B cell (primary cell): ENCODE measurements around the gene SMARCD3. TPM values are rescaled to one million over a fixed set of nuclear protein-coding genes. Genes with fewer than 3 reads are reported as not detected.

ENCODE experiments used
- ATAC-seq: fragments of 200-7000 bp; cut with Tn5 transposase; one replicate; pipeline ENCODE4 v1.10.0; 2021; ENCODE audit warnings: low read depth, mild to moderate bottlenecking, moderate number of reproducible peaks, moderate library complexity
- CTCF ChIA-PET: fragments of 350-600 bp; sonication (Branson Sonifier 250); formaldehyde crosslinking; loops from one replicate; lab custom pipeline; 2021; ENCODE audit warnings: antibody characterized with exemption, inconsistent platforms; lab: Charles Lee
- POLR2A ChIA-PET: fragments of 350-600 bp; sonication (Branson Sonifier 250); formaldehyde crosslinking; loops from one replicate; lab custom pipeline; 2021; ENCODE audit warnings: antibody characterized with exemption; lab: Charles Lee
- DNase-seq: peaks from one replicate; pipeline ENCODE4 v3.0.0; 2013
- H2AFZ ChIP-seq: 2 replicates; pipeline ENCODE4 v1.6.1; 2012; ENCODE audit warnings: mild to moderate bottlenecking, low read depth, low read length; ENCODE audit not compliant: insufficient read depth, poor library complexity, severe bottlenecking
- H3K27ac ChIP-seq, 2 donors: 1 replicate in 1 of 2; 2 replicates in 1 of 2; pipeline ENCODE4 v1.5.1; 2012 to 2013; ENCODE audit warnings: low read length in 2 of 2, mild to moderate bottlenecking in 2 of 2, moderate library complexity in 1 of 2
- H3K27me3 ChIP-seq, 4 experiments: fragments of 200-600 bp in 1 of 4; sonication (generic) in 1 of 4; replicated peaks in 1 of 4; 1 replicate in 2 of 4; 2 replicates in 2 of 4; pipeline versions ENCODE4 v1.6.1 to v1.7.0; 2013 to 2016; ENCODE audit warnings: low read length in 3 of 4, mild to moderate bottlenecking in 2 of 4, mixed read lengths in 1 of 4, moderate library complexity in 1 of 4; ENCODE audit not compliant: insufficient read depth in 4 of 4, control insufficient read depth in 3 of 4; ENCODE audit errors: control extremely low read depth in 1 of 4
- H3K36me3 ChIP-seq, 2 experiments: replicated peaks in 1 of 2; 1 replicate in 1 of 2; 2 replicates in 1 of 2; pipeline versions ENCODE4 v1.6.1 to v1.7.1; 2013; ENCODE audit warnings: low read length in 1 of 2; ENCODE audit not compliant: insufficient read depth in 2 of 2, control insufficient read depth in 1 of 2; ENCODE audit errors: control extremely low read depth in 1 of 2, extremely low read depth in 1 of 2
- H3K4me1 ChIP-seq, 2 donors: fragments of 200-600 bp in 1 of 2; sonication (generic) in 1 of 2; 1 replicate in 1 of 2; 2 replicates in 1 of 2; pipeline versions ENCODE4 v1.5.1 to v1.6.1; 2013 to 2017; ENCODE audit warnings: low read length in 2 of 2; ENCODE audit not compliant: control insufficient read depth in 2 of 2, insufficient read depth in 2 of 2
- H3K4me2 ChIP-seq: replicated peaks from 2 replicates; pipeline ENCODE3; 2012; ENCODE audit warnings: mild to moderate bottlenecking, low read depth, low read length; ENCODE audit not compliant: poor library complexity, severe bottlenecking
- H3K4me3 ChIP-seq, 5 experiments: fragments of 200-600 bp in 1 of 5; sonication (generic) in 1 of 5; 1 replicate in 3 of 5; 2 replicates in 2 of 5; pipeline versions ENCODE4 v1.5.1 to v1.7.0; 2011 to 2016; ENCODE audit warnings: low read length in 4 of 5, mild to moderate bottlenecking in 4 of 5, low read depth in 2 of 5, control low read depth in 1 of 5, moderate library complexity in 1 of 5; ENCODE audit not compliant: insufficient read depth in 1 of 5; ENCODE audit errors: control extremely low read depth in 1 of 5, extremely low read depth in 1 of 5
- H3K79me2 ChIP-seq: fragments of 200-600 bp; sonication (generic); one replicate; pipeline ENCODE4 v1.6.0; 2016; ENCODE audit warnings: low read length; ENCODE audit not compliant: control insufficient read depth, insufficient read depth
- H3K9ac ChIP-seq: fragments of 200-600 bp; sonication (generic); 2 replicates; pipeline ENCODE4 v1.6.1; 2017; ENCODE audit warnings: mild to moderate bottlenecking, low read length, moderate library complexity
- H3K9me3 ChIP-seq, 3 donors: one replicate each; pipeline versions ENCODE4 v1.6.1 to v1.7.1; 2013; ENCODE audit warnings: low read length in 2 of 3; ENCODE audit not compliant: control insufficient read depth in 2 of 3, insufficient read depth in 1 of 3; ENCODE audit errors: control extremely low read depth in 1 of 3
- H4K20me1 ChIP-seq: 2 replicates; pipeline ENCODE4 v1.6.0; 2012; ENCODE audit warnings: mild to moderate bottlenecking, low read length; ENCODE audit not compliant: insufficient read depth, control insufficient read depth, poor library complexity, severe bottlenecking
- H3K27ac Mint-ChIP-seq: one replicate; pipeline ENCODE4 v1.8.0; 2021; ENCODE audit warnings: mixed read lengths
- H3K27me3 Mint-ChIP-seq: one replicate; pipeline ENCODE4 v1.8.0; 2021; ENCODE audit warnings: mixed read lengths
- H3K4me1 Mint-ChIP-seq: one replicate; pipeline ENCODE4 v1.8.0; 2021; ENCODE audit warnings: mixed read lengths
- H3K4me3 Mint-ChIP-seq: one replicate; pipeline ENCODE4 v1.8.0; 2021; ENCODE audit warnings: mixed read lengths
- H3K9me3 Mint-ChIP-seq: one replicate; pipeline ENCODE4 v1.8.0; 2022; ENCODE audit warnings: mixed read lengths; ENCODE audit not compliant: insufficient read depth
- CTCF ChIP-seq: fragments of 200-600 bp; IDR thresholded peaks from one replicate; pipeline ENCODE4 v1.8.0; 2022; ENCODE audit warnings: antibody characterized with exemption, mild to moderate bottlenecking
- EZH2 ChIP-seq: IDR thresholded peaks from 2 replicates; pipeline ENCODE4 v1.6.1; 2012; ENCODE audit warnings: borderline replicate concordance, low read depth, mild to moderate bottlenecking, moderate library complexity, low read length; ENCODE audit not compliant: insufficient read depth, poor library complexity, severe bottlenecking
- WGBS: methylation state at CpG from one replicate; pipeline ENCODE4 v1.1.5; 2013; ENCODE audit warnings: missing lambda C conversion rate; ENCODE audit not compliant: insufficient coverage; 5-methylcytosine and 5-hydroxymethylcytosine counted together
- intact Hi-C: fragments of 100-400 bp; cut with micrococcal nuclease; formaldehyde crosslinking; loops from one replicate; pipeline ENCODE4 v1.10.0; 2022
- polyA plus RNA-seq: library from polyadenylated mRNA; depleted of rRNA; stranded (reverse); fragments of >200 nt; gene quantifications from 2 replicates; pipeline ENCODE4 v1.2.3, GENCODE V29; 2012
- total RNA-seq, 2 donors: library from RNA; stranded (reverse); fragments of 120-200 nt in 1 of 2; gene quantifications; 1 replicate in 1 of 2; 2 replicates in 1 of 2; pipeline versions ENCODE4 v1.2.3 to v1.2.4, GENCODE V29; 2013 to 2022

Gene SMARCD3
- total and polyA plus RNA-seq, 2 donors (not counting 1 experiment from before 2014, with no cell fraction given) = 1.0 TPM; not detected in 1

GRCh38 chr7:151238924-151239836 lies 9.3 kb downstream of the SMARCD3 start:
- POLR2A ChIA-PET = no interaction called here
- ATAC-seq (no peak), DNase-seq (no peak)
- Histone ChIP-seq H3K4me2 (no peak overlapping the region), H3K36me3 (peaks cover 0 to 27% of the 10 kb centered on the region in 2 experiments), H3K9me3 (peaks cover 0 to 3% (median 0%) of the 10 kb centered on the region in 3 donors), H3K4me1 (peaks cover 13 to 17% of the 10 kb centered on the region in 2 donors), H3K4me3 (no peak overlapping the region), H3K27ac (no peak overlapping the region), H2AFZ (no peak overlapping the region), H3K9ac (no peak overlapping the region), H3K27me3 (peaks cover 0 to 4% (median 0%) of the 10 kb centered on the region in 4 experiments), H3K79me2 (peaks cover 11% of the 10 kb centered on the region), H4K20me1 (peaks cover 26% of the 10 kb centered on the region)
- intact Hi-C loops = no loop called here
- H3K27ac Mint-ChIP-seq = peak overlapping the region; percentile 10
- no peaks in the 10 kb centered on the region for H3K9me3 Mint-ChIP-seq
- no peak overlapping the region for H3K4me3 Mint-ChIP-seq
- H3K27me3 Mint-ChIP-seq = peaks cover 4% of the 10 kb centered on the region
- no peak for TF ChIP-seq CTCF
- TF ChIP-seq EZH2 = no peak
- WGBS = 90% methylated on average over 21 of the region's 25 CpGs
- CTCF ChIA-PET = interaction anchor here (0.8 kb wide), 1 partner anchor 65 kb away, joined by 3 read pairs; no protein-coding TSS in a partner anchor
- peaks cover 24% of the 10 kb centered on the region for H3K4me1 Mint-ChIP-seq

GRCh38 chr7:151238190-151238810 lies 10.2 kb downstream of the SMARCD3 start:
- DNase-seq (no peak), ATAC-seq (no peak)
- Histone ChIP-seq H3K79me2 (peaks cover 20% of the 10 kb centered on the region), H3K9me3 (no peaks in the 10 kb centered on the region), H3K36me3 (peaks cover 0 to 27% of the 10 kb centered on the region in 2 experiments), H3K27me3 (no peaks in the 10 kb centered on the region), H3K4me1 (peaks cover 13 to 18% of the 10 kb centered on the region in 2 donors), H3K4me3 (no peak overlapping the region), H3K4me2 (no peak overlapping the region), H3K9ac (no peak overlapping the region), H2AFZ (no peak overlapping the region), H4K20me1 (peaks cover 34% of the 10 kb centered on the region), H3K27ac (no peak overlapping the region)
- intact Hi-C loops = no loop called here
- no peak overlapping the region for H3K4me3 Mint-ChIP-seq
- no peaks in the 10 kb centered on the region for H3K9me3 Mint-ChIP-seq
- CTCF ChIA-PET = no interaction called here
- H3K4me1 Mint-ChIP-seq = peaks cover 22% of the 10 kb centered on the region
- POLR2A ChIA-PET = no interaction called here
- H3K27me3 Mint-ChIP-seq = peaks cover 4% of the 10 kb centered on the region
- WGBS = 93% methylated on average over 13 of the region's 17 CpGs
- TF ChIP-seq EZH2 (no peak), CTCF (no peak)
- no peak overlapping the region for H3K27ac Mint-ChIP-seq
